ENCODE data around the gene NEDD9.

The NEDD9 gene

DNA sequence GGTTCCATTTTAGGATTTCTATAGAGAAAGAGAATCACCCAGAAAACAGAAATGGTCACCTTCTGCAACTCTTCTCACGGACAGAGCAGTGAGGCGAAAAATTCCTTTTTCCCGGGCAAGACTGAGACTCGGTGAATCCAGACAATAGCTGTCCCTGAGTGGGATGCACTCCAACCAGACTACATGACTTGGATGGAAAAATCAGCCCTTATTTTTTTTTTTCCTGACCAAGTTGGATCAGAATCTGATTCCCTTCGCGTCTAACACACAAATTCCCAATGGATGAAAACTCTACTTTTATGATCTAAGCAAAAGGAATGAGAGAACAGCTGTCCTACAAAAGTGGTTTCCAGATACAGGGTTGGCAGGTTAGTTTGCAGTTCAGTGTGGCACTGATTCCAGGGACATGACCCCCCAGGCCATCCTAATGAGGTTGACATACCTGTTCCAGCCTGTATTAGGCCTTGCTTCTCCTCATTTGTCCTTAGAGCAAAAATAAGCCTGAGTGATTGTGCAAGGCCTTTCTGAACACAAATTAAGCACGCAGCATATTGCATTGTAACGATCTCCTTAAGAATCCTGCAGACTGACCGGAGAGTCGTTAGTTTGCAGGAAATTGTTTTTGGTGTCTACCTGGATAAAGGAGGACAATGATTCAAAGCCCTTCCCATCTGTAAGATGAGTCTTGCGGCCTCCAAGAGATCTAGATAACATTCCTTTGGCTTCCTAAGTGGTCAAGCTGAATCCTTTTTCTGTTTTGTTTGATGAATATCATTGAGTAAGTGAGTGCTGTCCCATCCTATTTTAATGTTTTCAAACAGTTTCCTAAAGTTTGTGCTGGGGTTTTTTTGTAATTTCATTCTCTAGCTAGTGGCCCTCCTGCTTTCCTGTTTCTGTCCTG is 1.5 kb upstream of the NEDD9 start:
- H3K4me3 ChIP-seq (ENCODE audit: low read depth, low read length), result no peak overlapping the region
- no peak overlapping the region for H3K27ac ChIP-seq (ENCODE audit: low read depth, low read length)
- H3K79me2 ChIP-seq (ENCODE audit: control insufficient read depth, insufficient read depth, low read length, unreplicated experiment), result peaks cover 26% of the 10 kb centered on the region
- peaks cover 23% of the 10 kb centered on the region for H3K4me1 ChIP-seq (ENCODE audit: control insufficient read depth, insufficient read depth, low read length, unreplicated experiment)
- H3K36me3 ChIP-seq (ENCODE audit: insufficient read depth, low read length), result no peaks in the 10 kb centered on the region
- H3K27me3 ChIP-seq (ENCODE audit: insufficient read depth, low read length), result no peaks in the 10 kb centered on the region
- no peak overlapping the region for H2AFZ ChIP-seq (ENCODE audit: low read length, unreplicated experiment)

DNA sequence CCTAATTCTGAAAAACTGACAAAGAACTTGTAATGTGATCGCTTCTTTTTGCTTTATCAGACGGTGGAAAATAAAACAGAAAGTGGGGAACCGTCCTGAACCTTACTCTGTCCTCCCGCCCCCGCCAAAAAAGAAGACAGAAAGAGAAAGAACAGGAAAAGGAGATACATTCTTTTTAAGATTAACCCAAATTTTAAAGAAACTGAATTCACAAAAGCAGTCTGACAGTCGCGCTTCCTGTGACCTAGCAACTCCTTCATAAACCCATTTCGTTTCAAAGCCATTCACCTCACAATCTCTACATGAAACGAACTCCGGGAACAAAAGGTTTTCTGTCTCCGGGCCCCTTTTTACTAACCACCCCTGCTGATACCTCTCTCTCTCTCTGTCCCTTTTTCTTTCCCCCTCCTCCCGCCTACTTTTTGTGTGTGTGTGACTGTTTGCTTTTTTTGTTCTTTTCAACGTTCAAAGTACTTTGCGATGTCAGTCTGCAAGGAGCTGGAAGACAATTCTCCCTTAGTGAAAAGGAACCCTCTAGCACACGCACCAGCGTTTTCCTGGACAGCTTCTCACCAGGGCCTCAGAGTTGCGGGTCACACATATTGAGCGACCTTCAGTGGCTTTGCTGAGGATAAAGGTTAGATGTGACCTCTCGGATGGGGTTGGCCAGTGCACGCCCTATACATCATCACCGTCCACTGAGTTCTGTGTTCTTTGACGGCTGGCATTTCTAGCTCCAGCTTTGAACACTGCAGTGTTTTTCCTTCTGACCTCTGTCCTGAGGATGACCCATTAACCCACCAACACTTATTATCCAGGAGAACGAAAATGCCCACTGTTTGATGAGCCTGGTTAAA is 530 bp upstream of the NEDD9 start:
- Histone ChIP-seq H3K4me1 (ENCODE audit: control insufficient read depth, insufficient read depth, low read length, unreplicated experiment) (peaks cover 26% of the 10 kb centered on the region), H2AFZ (ENCODE audit: low read length, unreplicated experiment) (peak overlapping the region; percentile 98), H3K4me3 (ENCODE audit: low read depth, low read length) (peak overlapping the region; percentile 82), H3K79me2 (ENCODE audit: control insufficient read depth, insufficient read depth, low read length, unreplicated experiment) (peaks cover 34% of the 10 kb centered on the region), H3K27me3 (ENCODE audit: insufficient read depth, low read length) (no peaks in the 10 kb centered on the region), H3K36me3 (ENCODE audit: insufficient read depth, low read length) (no peaks in the 10 kb centered on the region), H3K27ac (ENCODE audit: low read depth, low read length) (peak overlapping the region; percentile 81)

DNA sequence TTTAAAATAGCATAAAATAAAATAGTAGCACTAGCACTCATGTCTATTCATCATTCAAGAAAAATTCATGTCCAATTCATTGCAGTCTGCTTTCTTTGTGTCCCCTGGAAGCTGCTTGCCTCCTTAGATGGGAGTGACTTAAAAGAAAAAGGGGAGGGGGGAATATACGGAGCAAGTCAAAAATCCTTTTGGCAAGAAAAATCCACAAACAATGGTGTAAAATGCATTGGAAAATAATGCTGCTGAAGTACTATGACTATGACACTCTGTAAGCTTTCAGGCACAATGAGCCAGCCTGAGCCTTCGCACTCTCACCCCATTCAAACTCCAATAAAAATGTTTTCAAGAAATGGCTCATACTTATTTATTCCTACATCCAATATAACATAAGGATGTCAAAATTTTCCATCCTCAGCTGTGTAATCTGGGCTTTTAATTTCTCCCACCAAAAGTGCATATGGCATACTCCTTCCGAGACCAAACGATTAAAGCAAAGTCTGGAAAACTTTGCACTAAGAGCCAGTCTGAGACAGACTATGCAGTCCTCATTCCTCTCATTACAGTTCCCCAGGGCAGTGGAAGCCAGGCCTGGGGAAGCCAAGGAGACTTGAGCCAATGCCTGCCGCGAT is 790 bp downstream of the NEDD9 start:
- peaks cover 47% of the 10 kb centered on the region for H3K79me2 ChIP-seq (ENCODE audit: control insufficient read depth, insufficient read depth, low read length, unreplicated experiment)
- H3K4me1 ChIP-seq (ENCODE audit: control insufficient read depth, insufficient read depth, low read length, unreplicated experiment), result peaks cover 29% of the 10 kb centered on the region
- H2AFZ ChIP-seq (ENCODE audit: low read length, unreplicated experiment), result peak overlapping the region; percentile 62
- H3K4me3 ChIP-seq (ENCODE audit: low read depth, low read length), result peak overlapping the region; percentile 82
- peak overlapping the region; percentile 81 for H3K27ac ChIP-seq (ENCODE audit: low read depth, low read length)
- no peaks in the 10 kb centered on the region for H3K36me3 ChIP-seq (ENCODE audit: insufficient read depth, low read length)
- H3K27me3 ChIP-seq (ENCODE audit: insufficient read depth, low read length), result no peaks in the 10 kb centered on the region

DNA sequence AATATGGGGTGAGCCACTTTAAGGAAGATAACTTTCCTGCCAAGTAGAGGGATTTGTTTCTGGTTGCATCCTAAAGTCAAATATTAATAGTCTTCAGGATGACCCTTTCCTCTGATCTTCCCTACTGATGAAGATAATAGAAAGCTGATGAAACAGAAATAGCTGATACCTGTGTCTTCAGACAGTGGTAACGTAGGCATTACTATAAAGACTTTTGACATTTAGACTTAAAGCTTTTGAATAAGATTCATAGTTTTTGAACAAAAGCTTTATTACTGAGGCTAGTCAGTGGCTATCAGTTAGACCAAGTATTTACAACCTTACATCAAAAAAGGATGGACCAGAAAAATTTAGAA is 1.4 kb downstream of the NEDD9 start:
- Histone ChIP-seq H3K4me1 (ENCODE audit: control insufficient read depth, insufficient read depth, low read length, unreplicated experiment) (peaks cover 29% of the 10 kb centered on the region), H3K27ac (ENCODE audit: low read depth, low read length) (peak overlapping the region; percentile 81), H3K27me3 (ENCODE audit: insufficient read depth, low read length) (no peaks in the 10 kb centered on the region), H3K79me2 (ENCODE audit: control insufficient read depth, insufficient read depth, low read length, unreplicated experiment) (peaks cover 49% of the 10 kb centered on the region), H3K36me3 (ENCODE audit: insufficient read depth, low read length) (no peaks in the 10 kb centered on the region), H3K4me3 (ENCODE audit: low read depth, low read length) (peak overlapping the region; percentile 82), H2AFZ (ENCODE audit: low read length, unreplicated experiment) (no peak overlapping the region)

DNA sequence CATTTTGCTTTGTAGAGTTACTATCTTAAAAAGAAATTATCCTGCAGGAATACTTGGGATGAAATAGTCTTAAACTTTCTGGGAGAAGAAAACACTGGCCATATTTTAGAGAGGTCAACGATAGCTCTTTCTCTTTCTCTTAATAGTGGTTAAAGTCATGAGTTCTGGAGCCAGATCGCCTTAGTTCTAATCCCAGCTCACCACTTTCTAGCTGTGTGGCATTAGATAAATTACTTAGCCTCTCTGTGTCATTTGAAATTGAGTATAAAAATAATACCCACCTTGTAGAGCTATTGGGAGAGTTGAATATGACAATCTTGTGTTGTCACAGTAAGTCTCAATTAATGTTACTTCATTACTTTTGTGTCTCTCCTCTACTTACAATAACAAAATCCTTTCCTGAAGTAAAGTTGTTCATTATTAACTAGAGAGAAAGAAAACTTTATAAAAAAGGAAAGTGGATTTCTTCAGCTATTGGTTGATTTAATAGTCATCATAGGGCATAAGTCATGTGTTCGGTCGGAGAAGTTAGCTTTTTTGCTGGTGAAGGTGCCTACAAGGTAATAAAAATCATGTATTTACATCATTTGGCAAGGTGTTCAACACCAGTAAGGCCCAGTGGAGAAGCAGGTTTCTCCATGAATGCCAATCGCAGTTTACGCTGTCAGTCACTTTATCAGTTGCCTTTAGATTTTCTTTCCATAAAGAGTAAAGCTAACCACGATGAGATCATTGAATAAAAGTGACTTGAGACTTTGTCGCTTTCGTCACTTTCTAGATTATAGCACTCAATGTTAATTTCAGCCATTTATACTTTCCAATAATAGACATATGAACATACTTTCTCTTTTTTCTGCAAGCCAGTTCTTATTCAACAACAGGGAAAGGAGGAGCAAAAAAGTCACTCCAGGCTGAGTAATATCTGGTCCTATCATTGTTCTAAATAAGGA is 2.0 kb downstream of the NEDD9 start:
- no peaks in the 10 kb centered on the region for H3K27me3 ChIP-seq (ENCODE audit: insufficient read depth, low read length)
- no peaks in the 10 kb centered on the region for H3K36me3 ChIP-seq (ENCODE audit: insufficient read depth, low read length)
- peak overlapping the region; percentile 81 for H3K27ac ChIP-seq (ENCODE audit: low read depth, low read length)
- H2AFZ ChIP-seq (ENCODE audit: low read length, unreplicated experiment), result peak overlapping the region; percentile 22
- peaks cover 29% of the 10 kb centered on the region for H3K4me1 ChIP-seq (ENCODE audit: control insufficient read depth, insufficient read depth, low read length, unreplicated experiment)
- peaks cover 52% of the 10 kb centered on the region for H3K79me2 ChIP-seq (ENCODE audit: control insufficient read depth, insufficient read depth, low read length, unreplicated experiment)
- H3K4me3 ChIP-seq (ENCODE audit: low read depth, low read length), result peak overlapping the region; percentile 82

DNA sequence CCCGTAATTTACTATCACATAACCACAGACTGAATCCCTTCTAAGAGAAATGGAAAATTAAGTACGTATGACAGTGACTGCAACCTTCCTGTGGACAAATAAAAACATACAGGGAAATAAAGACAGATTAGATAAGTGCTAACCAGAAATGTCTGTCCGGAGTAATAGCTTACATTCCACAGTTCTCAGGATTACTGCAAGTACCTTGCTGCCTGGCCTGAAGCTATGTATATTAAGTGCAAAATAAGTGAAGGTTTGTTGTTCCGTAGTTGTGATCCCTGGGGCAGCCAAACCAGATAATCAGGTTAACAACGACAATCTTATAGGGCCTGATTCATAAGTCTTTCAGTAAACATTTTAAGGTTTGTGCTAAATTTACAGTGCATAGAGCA is 2.8 kb downstream of the NEDD9 start:
- Histone ChIP-seq H2AFZ (ENCODE audit: low read length, unreplicated experiment) (peak overlapping the region; percentile 61), H3K27ac (ENCODE audit: low read depth, low read length) (no peak overlapping the region), H3K36me3 (ENCODE audit: insufficient read depth, low read length) (no peaks in the 10 kb centered on the region), H3K4me1 (ENCODE audit: control insufficient read depth, insufficient read depth, low read length, unreplicated experiment) (peaks cover 36% of the 10 kb centered on the region), H3K4me3 (ENCODE audit: low read depth, low read length) (peak overlapping the region; percentile 82), H3K79me2 (ENCODE audit: control insufficient read depth, insufficient read depth, low read length, unreplicated experiment) (peaks cover 52% of the 10 kb centered on the region), H3K27me3 (ENCODE audit: insufficient read depth, low read length) (no peaks in the 10 kb centered on the region)

DNA sequence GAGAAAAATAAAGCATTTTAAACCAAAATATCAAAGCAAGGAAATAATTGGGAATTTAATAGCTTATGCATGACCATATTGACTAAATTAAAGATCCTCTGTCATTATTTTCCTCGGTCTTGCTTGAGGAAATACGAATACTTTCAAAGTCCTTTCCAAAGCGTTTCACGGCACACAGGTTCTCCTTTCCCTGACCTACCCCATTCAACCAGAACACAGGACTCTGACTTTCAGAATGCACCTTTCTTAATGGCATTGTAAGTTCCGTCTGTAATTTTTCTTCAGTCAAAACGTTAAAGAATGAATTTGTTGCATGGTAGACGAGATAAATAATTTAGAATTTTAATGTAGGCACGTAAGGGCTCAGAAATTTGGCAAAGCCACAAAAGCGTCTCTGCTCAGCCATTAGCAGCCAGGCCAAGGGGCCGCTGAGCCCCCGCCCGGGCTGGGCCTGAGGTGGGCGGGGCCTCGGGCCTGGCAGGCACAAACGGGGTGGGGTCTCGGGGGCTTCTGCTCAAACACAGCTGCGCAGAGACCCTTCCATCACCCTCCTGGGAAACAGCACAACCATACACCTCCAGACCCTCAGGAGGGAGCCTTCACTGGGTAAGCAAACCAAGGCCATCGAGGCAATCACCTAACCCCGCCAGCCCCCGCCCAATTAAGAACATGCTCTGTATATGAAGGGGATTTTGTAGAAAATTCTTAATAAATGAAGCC is 3.4 kb downstream of the NEDD9 start:
- peaks cover 58% of the 10 kb centered on the region for H3K79me2 ChIP-seq (ENCODE audit: control insufficient read depth, insufficient read depth, low read length, unreplicated experiment)
- H3K4me3 ChIP-seq (ENCODE audit: low read depth, low read length), result peak overlapping the region; percentile 82
- peaks cover 42% of the 10 kb centered on the region for H3K4me1 ChIP-seq (ENCODE audit: control insufficient read depth, insufficient read depth, low read length, unreplicated experiment)
- peak overlapping the region; percentile 61 for H2AFZ ChIP-seq (ENCODE audit: low read length, unreplicated experiment)
- H3K27me3 ChIP-seq (ENCODE audit: insufficient read depth, low read length), result no peaks in the 10 kb centered on the region
- no peak overlapping the region for H3K27ac ChIP-seq (ENCODE audit: low read depth, low read length)
- peaks cover 2% of the 10 kb centered on the region; the same call in 1 of the 2 replicates for H3K36me3 ChIP-seq (ENCODE audit: insufficient read depth, low read length)

DNA sequence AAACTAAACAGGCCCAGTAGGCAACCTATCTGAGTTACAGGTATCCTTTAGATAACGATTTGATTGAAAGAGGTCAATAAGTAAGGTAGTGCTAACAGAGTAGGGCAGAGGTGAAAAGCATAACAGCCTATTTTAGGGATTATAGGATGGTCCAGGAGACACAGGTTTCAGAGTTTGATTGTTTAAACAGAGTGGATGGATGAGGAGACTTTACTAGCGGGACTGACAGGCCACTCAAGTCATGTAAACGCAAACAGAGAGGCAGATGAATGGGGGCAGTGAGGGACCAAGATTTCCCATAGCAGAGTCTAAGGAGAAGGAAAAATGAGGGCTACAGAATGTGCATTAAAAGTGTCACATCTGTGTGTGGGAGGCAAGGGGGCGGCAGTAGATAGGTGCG is 4.8 kb downstream of the NEDD9 start:
- Histone ChIP-seq H3K27me3 (ENCODE audit: insufficient read depth, low read length) (no peaks in the 10 kb centered on the region), H3K27ac (ENCODE audit: low read depth, low read length) (no peak overlapping the region), H3K36me3 (ENCODE audit: insufficient read depth, low read length) (peaks cover 3% of the 10 kb centered on the region; the same call in 1 of the 2 replicates), H3K79me2 (ENCODE audit: control insufficient read depth, insufficient read depth, low read length, unreplicated experiment) (peaks cover 65% of the 10 kb centered on the region), H2AFZ (ENCODE audit: low read length, unreplicated experiment) (no peak overlapping the region), H3K4me1 (ENCODE audit: control insufficient read depth, insufficient read depth, low read length, unreplicated experiment) (peaks cover 40% of the 10 kb centered on the region), H3K4me3 (ENCODE audit: low read depth, low read length) (no peak overlapping the region)

DNA sequence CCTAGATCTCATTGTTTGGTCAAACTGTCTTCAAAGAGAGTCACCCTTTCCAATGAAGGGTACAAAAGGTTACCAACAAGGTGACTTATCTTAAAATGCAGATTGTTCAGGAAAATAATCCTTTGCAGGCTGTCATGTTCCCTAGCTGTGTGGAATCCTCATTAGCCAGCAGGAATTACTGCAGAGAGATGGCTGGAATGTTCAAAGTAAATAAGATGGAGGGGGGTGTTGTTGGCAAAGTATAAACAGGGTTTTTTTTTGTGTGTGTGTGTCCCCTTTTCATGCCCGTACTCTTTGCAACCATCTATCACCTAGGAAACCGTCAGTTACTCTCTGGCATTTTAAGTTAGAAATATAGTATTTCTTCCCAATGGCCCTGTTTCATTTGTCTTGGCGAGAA is 6.5 kb downstream of the NEDD9 start:
- Histone ChIP-seq H3K4me3 (ENCODE audit: low read depth, low read length) (no peak overlapping the region), H2AFZ (ENCODE audit: low read length, unreplicated experiment) (no peak overlapping the region), H3K79me2 (ENCODE audit: control insufficient read depth, insufficient read depth, low read length, unreplicated experiment) (peaks cover 69% of the 10 kb centered on the region), H3K4me1 (ENCODE audit: control insufficient read depth, insufficient read depth, low read length, unreplicated experiment) (peaks cover 40% of the 10 kb centered on the region), H3K36me3 (ENCODE audit: insufficient read depth, low read length) (peaks cover 3% of the 10 kb centered on the region; the same call in 1 of the 2 replicates), H3K27me3 (ENCODE audit: insufficient read depth, low read length) (no peaks in the 10 kb centered on the region), H3K27ac (ENCODE audit: low read depth, low read length) (no peak overlapping the region)
